ENCODE measurements around the gene SLC25A24. TPM values are rescaled to one million over a fixed set of nuclear protein-coding genes. Genes with fewer than 3 reads are reported as not detected.

The SLC25A24 gene
- total and polyA plus RNA-seq, 4 donors = 1.3 to 8.6 (median 3.0) TPM

DNA sequence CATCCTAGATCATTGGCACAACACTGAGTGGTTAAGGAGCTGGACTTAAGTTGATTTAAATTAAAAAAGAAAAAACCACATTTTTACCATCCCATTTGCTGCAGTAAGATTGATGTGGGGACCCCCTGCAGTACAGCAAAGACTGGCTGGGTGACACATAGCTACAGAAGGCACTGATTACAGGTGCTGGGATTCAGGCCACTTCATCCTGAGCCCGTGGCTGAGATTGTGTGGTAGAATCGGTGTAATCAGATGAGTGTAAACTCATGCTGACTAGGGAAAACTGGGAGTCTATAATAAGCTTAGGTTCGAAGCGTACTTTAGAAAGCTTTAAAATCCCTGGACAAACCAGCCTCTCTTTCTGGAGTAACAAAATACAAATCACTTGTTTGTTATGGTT, 70.1 kb downstream of the SLC25A24 start:
- 77% methylated on average over 4 of the region's 4 CpGs for WGBS
- TF ChIP-seq YY1 (IDR thresholded peaks at IDR 0.05) (no peak), HNF4G (IDR thresholded peaks at IDR 0.05) (no peak), HNF4A (conservative IDR thresholded peaks at IDR 0.05) (no peak), NR2F2 (IDR thresholded peaks at IDR 0.05) (no peak), EGR1 (IDR thresholded peaks at IDR 0.05; ENCODE audit: low read depth in 2 of 2) (no peak), TAF1 (conservative IDR thresholded peaks at IDR 0.05) (no peak), FOXA1 (IDR thresholded peaks at IDR 0.05) (no peak), RAD21 (IDR thresholded peaks at IDR 0.05) (no peak), SP1 (IDR thresholded peaks at IDR 0.05) (no peak), FOXA2 (IDR thresholded peaks at IDR 0.05) (no peak)
- TF ChIP-seq, protein P1, sequence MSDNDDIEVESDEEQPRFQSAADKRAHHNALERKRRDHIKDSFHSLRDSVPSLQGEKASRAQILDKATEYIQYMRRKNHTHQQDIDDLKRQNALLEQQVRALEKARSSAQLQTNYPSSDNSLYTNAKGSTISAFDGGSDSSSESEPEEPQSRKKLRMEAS (IDR thresholded peaks at IDR 0.05) = no peak
- TF ChIP-seq, protein P2, sequence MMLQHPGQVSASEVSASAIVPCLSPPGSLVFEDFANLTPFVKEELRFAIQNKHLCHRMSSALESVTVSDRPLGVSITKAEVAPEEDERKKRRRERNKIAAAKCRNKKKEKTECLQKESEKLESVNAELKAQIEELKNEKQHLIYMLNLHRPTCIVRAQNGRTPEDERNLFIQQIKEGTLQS (IDR thresholded peaks at IDR 0.05) = no peak
- TF ChIP-seq, protein P3, sequence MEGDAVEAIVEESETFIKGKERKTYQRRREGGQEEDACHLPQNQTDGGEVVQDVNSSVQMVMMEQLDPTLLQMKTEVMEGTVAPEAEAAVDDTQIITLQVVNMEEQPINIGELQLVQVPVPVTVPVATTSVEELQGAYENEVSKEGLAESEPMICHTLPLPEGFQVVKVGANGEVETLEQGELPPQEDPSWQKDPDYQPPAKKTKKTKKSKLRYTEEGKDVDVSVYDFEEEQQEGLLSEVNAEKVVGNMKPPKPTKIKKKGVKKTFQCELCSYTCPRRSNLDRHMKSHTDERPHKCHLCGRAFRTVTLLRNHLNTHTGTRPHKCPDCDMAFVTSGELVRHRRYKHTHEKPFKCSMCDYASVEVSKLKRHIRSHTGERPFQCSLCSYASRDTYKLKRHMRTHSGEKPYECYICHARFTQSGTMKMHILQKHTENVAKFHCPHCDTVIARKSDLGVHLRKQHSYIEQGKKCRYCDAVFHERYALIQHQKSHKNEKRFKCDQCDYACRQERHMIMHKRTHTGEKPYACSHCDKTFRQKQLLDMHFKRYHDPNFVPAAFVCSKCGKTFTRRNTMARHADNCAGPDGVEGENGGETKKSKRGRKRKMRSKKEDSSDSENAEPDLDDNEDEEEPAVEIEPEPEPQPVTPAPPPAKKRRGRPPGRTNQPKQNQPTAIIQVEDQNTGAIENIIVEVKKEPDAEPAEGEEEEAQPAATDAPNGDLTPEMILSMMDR (IDR thresholded peaks at IDR 0.05; ENCODE audit: low read depth, low read length, missing input control) = no peak
- TF ChIP-seq, protein P4, sequence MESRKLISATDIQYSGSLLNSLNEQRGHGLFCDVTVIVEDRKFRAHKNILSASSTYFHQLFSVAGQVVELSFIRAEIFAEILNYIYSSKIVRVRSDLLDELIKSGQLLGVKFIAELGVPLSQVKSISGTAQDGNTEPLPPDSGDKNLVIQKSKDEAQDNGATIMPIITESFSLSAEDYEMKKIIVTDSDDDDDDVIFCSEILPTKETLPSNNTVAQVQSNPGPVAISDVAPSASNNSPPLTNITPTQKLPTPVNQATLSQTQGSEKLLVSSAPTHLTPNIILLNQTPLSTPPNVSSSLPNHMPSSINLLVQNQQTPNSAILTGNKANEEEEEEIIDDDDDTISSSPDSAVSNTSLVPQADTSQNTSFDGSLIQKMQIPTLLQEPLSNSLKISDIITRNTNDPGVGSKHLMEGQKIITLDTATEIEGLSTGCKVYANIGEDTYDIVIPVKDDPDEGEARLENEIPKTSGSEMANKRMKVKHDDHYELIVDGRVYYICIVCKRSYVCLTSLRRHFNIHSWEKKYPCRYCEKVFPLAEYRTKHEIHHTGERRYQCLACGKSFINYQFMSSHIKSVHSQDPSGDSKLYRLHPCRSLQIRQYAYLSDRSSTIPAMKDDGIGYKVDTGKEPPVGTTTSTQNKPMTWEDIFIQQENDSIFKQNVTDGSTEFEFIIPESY (IDR thresholded peaks at IDR 0.05) = no peak
- TF ChIP-seq, protein P5, sequence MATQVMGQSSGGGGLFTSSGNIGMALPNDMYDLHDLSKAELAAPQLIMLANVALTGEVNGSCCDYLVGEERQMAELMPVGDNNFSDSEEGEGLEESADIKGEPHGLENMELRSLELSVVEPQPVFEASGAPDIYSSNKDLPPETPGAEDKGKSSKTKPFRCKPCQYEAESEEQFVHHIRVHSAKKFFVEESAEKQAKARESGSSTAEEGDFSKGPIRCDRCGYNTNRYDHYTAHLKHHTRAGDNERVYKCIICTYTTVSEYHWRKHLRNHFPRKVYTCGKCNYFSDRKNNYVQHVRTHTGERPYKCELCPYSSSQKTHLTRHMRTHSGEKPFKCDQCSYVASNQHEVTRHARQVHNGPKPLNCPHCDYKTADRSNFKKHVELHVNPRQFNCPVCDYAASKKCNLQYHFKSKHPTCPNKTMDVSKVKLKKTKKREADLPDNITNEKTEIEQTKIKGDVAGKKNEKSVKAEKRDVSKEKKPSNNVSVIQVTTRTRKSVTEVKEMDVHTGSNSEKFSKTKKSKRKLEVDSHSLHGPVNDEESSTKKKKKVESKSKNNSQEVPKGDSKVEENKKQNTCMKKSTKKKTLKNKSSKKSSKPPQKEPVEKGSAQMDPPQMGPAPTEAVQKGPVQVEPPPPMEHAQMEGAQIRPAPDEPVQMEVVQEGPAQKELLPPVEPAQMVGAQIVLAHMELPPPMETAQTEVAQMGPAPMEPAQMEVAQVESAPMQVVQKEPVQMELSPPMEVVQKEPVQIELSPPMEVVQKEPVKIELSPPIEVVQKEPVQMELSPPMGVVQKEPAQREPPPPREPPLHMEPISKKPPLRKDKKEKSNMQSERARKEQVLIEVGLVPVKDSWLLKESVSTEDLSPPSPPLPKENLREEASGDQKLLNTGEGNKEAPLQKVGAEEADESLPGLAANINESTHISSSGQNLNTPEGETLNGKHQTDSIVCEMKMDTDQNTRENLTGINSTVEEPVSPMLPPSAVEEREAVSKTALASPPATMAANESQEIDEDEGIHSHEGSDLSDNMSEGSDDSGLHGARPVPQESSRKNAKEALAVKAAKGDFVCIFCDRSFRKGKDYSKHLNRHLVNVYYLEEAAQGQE (IDR thresholded peaks at IDR 0.05) = no peak

More for the DNA sequence above, 70.1 kb downstream of the SLC25A24 start:
- no peaks in the 10 kb centered on the region for H3K4me1 ChIP-seq (ENCODE audit: control insufficient read depth in 4 of 4, insufficient read depth in 4 of 4, low read length in 3 of 4)
- no peak for DNase-seq (ENCODE audit: low spot score)
- no peak overlapping the region for H3K9ac ChIP-seq (ENCODE audit: low read depth in 1 of 2, low read length in 2 of 2)
- no peaks in the 10 kb centered on the region for H3K27me3 ChIP-seq (ENCODE audit: control insufficient read depth in 4 of 4, insufficient read depth in 4 of 4, low read length in 3 of 4)
- no peaks in the 10 kb centered on the region for H3K36me3 ChIP-seq (ENCODE audit: control insufficient read depth in 4 of 4, insufficient read depth in 3 of 4, low read depth in 1 of 4, low read length in 3 of 4)
- no peaks in the 10 kb centered on the region for H3K9me3 ChIP-seq (ENCODE audit: control insufficient read depth in 4 of 4, low read length in 3 of 4)
- H3K4me3 ChIP-seq (ENCODE audit: low read depth in 1 of 3, low read length in 3 of 3) = no peak overlapping the region
- H3K27ac ChIP-seq (ENCODE audit: low read depth in 1 of 2, low read length in 2 of 2) = no peak overlapping the region

Measured in liver (tissue), 9 donors.